ENCODE measurements around the gene KIAA1755.

Gene KIAA1755

GRCh38 chr20:38225240-38225899 is 35.2 kb downstream of the KIAA1755 start:
- DNase-seq = no peak
- intact Hi-C loops (cut with DNase I) = loop anchor here (10.0 kb wide), 1 partner anchor 99 kb away; no protein-coding TSS in a partner anchor

- DNase-seq = peak in 2 of 42 donors; percentile 0 to 18
- intact Hi-C loops (cut with DNase I) = loop anchor here (5.0 to 10.0 kb wide), 2 partner anchors 100 to 167 kb away; no protein-coding TSS in a partner anchor
Measured at GRCh38 chr20:38224531-38224930, 36.0 kb downstream of the KIAA1755 start.

DNA sequence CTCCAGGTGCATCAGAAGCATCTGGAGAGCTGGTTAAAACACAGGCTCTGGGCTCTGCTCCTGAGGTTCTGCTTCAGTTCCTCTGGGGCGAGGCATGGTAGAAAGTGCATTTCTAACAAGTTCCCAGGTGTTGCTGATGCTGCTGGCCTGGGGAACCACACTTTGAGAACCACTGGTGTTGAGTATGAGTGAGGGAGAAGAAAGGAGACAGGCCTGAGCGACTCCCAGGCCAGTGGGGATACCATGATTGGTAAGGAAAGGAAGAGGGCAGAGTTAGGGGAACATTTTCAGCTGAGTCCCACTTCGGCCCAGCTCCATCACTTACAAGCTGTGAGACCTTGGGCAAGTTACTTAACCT is 36.8 kb downstream of the KIAA1755 start:
- intact Hi-C loops (cut with DNase I) = loop anchor here (5.0 to 10.0 kb wide), 2 partner anchors 101 to 166 kb away; no protein-coding TSS in a partner anchor

GRCh38 chr20:38222923-38223742 is 37.4 kb downstream of the KIAA1755 start:
- peak in 1 of 42 donors; percentile 1 for DNase-seq
- intact Hi-C loops (cut with DNase I) = loop anchor here (5.0 to 10.0 kb wide), 2 partner anchors 102 to 166 kb away; no protein-coding TSS in a partner anchor

More for the DNA sequence above, 36.8 kb downstream of the KIAA1755 start:
- DNase-seq = no peak

- intact Hi-C loops (cut with DNase I) = loop anchor here (5.0 to 10.0 kb wide), 2 partner anchors 102 to 165 kb away; no protein-coding TSS in a partner anchor
- DNase-seq = peak; percentile 8 to 89 (median 71)
Measured at GRCh38 chr20:38222231-38222922, 38.2 kb downstream of the KIAA1755 start.

DNA sequence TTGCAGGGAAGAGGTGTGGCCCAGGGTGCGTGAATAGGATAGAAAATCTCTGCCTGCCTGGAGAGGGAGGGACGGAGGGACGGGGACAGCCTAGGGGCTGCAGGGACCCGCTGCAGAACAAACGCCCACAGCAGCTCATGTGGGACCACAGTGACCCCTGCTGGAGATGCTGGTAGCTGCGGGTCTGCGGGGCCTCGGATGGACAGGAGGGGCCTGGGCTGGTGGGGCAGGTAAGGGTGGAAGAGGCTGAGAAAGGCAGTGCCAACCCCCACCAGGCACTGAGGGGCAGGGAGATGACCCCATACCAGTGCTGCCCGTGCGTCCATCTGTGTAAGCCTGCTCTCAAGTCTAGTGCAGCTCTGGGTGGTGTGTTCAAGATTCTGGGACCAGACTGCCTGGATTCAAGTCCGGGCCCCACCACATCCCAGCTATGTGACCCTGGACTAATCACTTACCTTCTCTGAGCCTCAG is 39.4 kb downstream of the KIAA1755 start:
- peak; percentile 40 to 88 (median 72) for DNase-seq
- intact Hi-C loops (cut with DNase I) = loop anchor here (5.0 to 10.0 kb wide), 2 partner anchors 104 to 164 kb away; no protein-coding TSS in a partner anchor

DNA sequence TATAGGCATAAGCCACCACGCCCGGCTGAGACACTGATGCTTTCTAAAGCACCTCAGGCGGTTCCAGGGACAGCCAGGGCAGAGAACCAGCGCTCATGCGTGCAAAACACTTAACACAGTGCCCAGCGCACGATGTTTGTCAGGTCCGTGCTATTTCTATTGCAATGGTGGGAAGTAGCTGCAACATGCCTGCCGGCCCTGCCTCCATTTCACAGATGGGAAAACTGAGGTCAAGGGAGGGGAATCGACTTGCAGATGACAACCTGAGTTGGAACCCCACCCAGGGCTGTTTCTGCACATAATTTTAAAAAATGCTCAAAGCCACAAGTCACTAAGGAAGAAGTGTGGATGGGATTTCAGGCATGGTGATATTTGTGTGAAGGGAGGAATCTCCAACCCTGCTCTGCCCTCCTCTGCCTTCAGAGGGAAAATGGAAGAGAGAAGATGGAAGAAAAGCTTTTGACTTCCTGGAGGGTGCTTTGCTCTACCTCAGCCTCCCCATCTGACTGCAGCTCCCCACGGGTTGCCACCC is 39.9 kb downstream of the KIAA1755 start:
- DNase-seq = peak in 2 of 42 donors; percentile 2 to 25
- intact Hi-C loops (cut with DNase I) = loop anchor here (5.0 to 10.0 kb wide), 2 partner anchors 104 to 163 kb away; no protein-coding TSS in a partner anchor

DNA sequence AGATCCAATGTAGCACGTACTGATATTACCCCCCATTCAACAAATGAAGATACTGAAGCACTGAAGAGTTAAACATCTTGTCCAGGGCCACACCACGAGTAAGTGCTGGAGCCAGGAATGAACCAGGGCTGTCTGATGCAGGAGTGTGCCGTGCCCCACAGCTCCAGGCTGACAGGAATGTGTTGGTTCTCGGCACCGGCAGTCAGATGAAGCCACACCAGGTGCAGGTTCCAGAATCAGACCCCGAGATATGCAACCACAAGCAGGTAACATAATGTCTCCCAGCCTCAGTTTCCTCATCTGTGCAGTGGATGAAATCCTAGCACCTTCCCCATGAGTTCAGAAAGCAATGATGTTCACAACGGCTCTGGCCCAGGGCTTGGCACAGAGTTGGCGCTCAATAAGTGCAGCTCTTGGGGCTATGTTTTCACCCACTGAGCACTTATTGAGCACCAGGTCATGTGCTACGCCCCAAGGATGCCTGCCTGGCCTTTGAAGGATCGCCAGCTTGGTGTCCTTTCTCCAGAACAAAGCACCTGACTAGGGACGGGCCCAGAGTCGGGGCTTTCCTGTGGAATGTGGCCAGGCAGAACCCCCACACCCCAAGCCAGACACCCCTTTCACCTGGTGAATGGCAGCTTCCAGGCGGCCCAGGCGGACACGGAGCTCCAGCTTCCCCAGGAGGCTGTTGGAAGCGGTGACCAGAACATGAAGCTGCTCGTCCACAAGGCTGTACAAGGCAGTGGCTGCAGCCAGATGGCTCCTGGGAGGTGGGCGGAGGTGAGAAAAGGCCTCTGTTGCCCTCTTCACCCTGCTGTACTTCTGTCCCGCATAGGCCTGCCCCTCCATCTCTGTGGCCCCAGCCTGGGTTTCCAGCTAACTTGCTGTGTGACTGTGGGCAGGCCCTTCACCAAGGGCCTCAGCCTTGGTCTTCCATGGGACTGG is 41.3 kb downstream of the KIAA1755 start:
- peak in 3 of 42 donors; percentile 3 to 32 (median 27) for DNase-seq

DNA sequence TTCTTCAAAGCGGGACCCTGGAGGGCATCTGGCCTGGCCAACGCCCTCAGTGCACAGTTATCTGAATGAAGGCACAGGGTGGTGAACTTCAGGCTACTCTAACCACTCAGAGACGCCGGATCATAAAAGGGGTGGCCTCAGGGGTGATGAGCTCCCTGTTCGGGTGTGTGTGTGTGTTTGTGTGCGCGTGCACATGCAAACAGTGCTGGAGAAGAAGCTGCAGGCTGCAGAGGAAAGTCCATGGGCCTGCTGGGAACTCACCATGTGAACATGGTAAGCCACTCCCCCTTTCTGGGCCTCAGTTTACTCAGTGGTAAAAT is 42.0 kb downstream of the KIAA1755 start:
- intact Hi-C loops (cut with DNase I) = no loop called here
- DNase-seq = peak in 3 of 42 donors; percentile 1 to 22 (median 12)

More for the DNA sequence above, 41.3 kb downstream of the KIAA1755 start:
- intact Hi-C loops (cut with DNase I) = no loop called here

DNA sequence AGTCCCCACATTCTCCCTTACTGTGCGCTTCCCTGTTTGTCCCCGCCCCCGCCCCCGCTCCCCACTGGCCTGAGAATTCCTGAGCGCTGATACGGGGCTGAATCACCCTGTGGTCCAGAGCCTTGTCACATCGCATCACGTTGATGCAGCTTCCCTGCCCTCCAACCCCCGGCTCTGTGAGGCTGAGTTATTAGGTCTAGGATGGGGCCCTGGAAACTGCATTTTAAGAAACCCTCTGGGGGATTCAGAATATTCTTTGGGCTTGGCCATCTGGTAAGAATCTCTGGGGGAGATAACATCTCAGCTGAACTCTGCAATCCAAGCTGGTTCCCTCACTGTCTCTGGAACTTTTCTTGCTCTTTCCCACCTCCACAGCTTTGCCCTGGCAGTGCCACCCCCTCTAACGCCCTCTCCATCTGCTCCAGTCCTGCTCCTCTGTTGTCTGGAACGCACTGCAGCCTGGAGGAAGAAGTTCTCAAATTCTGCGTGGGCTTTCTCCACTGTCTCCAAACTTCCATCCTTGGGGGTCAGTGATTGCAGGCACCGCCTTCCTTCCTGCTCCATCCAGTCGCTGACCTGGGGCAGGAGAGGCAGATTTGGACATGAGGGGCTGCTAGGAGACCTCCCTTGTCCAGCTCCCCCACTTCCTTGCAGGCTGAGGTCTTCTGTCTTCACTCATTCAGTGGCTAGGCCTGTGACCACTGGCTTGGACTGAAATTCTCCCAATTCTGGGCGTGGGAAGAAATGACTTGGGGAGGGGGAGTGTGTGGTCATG is 42.6 kb downstream of the KIAA1755 start:
- intact Hi-C loops (cut with DNase I) = no loop called here

DNA sequence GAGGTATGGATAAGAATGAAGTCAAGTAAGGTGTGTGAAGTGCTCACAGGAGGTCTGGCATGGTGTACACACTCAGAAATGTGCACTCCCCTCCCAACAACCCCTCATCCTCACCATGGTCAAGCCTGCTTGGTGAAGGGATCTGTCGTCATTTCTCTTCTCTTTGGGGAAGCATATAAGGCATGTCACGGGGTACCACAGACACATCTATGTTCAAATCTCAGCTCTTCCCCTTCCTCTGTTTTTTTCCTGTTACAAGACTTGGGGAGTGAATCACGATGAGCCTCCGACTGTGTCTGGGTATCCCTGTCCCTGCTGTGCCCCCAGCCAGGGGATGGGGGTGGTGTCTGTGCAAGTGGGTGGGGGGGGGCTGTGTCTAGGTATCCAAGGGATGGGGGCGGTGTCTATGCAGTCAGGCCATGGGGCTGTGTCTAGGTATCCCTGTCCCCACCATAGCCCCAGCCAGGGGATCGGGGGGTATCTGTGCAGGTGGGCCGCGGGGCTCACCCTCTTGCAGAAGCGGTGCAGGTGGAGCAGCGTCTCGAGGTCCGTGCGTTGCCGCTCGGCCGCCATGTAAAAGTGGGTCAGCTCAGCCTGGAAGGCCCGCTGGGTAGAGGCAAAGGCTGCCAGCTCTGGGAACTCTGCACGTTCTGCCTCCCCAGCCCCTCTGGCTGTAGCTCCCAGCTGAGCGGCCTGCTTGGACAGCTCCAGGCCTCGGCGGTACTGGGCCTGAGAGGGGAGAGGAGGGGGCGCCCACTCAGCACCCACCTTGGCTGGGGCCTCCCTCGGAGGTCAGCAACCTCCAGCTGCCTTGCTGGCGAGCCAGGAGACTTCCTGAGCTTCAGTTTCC is 43.6 kb downstream of the KIAA1755 start:
- intact Hi-C loops (cut with DNase I) = no loop called here
- DNase-seq = peak in 2 of 42 donors; percentile 2 to 27

More for the DNA sequence above, 42.6 kb downstream of the KIAA1755 start:
- peak in 31 of 42 donors; percentile 25 to 89 (median 56) for DNase-seq

DNA sequence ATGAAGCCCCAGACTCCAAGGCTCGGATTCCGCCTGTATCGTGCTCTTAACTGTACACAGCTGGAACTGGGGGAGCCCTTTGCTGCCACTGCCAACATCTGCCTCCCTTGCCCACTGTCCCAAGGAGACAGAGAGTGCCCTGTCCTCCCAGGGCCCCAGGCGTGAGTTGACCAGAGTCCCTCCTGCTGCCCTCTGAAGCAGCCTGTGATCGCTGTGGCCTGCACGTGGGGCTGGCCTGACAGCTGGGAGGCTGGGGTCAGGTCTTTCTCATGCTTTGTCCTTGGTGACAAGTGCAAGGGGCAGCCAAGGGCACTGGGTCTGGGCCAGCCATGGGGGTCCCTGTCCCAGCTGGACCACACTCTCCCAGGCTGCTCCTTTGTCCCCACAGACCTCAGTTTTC is 44.3 kb downstream of the KIAA1755 start:
- intact Hi-C loops (cut with DNase I) = no loop called here
- peak in 2 of 42 donors; percentile 1 to 16 for DNase-seq

GRCh38 chr20:38215194-38216182 is 45.0 kb downstream of the KIAA1755 start:
- intact Hi-C loops (cut with DNase I) = no loop called here
- peak in 2 of 42 donors; percentile 1 to 3 for DNase-seq

GRCh38 chr20:38214256-38215193 is 46.0 kb downstream of the KIAA1755 start:
- DNase-seq = peak in 1 of 42 donors; percentile 30
- intact Hi-C loops (cut with DNase I) = no loop called here

Measured in head of caudate nucleus (tissue), 42 donors.